Placental pericyte (primary cell): ENCODE results near the gene LAMB3. TPM values are rescaled to one million over a fixed set of nuclear protein-coding genes. Genes with fewer than 3 reads are reported as not detected.

Source experiments
- total RNA-seq: library from RNA; depleted of rRNA; stranded (reverse); fragments of >200 nt; gene quantifications from 2 replicates; pipeline ENCODE4 v1.2.3, GENCODE V29; 2012

Gene LAMB3
- total RNA-seq, result 4.6 and 28.9 TPM in 2 replicates

DNA sequence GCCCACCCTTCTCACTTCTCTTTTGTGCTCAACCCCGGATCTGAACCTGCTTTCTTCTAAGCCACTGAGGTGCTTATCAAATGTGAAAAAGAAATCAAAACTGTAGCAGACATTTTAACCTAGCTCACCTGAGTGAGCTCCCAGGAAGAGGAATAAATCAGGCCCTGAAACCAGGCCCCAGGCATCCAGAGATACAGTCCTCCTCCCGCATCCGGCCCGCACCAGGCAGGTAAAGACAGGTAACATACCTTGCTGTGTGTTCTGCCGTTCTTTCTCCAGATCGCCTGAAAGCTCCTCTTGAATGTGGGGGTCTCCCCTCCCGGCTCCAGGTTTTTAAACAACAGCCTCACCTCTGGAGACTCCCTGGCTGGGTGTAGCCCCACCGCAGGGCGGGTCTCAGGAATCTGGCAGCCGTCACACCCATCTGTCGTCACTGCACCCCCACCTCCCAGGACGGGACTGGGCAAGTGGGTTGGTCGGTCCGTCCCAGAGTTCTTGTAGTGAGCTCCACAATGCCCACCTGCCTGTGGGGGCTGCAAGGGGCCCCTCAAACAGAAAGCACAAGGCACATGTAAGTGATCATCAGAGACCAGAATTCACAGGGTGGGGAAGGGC is at the start of gene LAMB3:
Gene LAMB3 (minus strand): TSS at position 305 of the 615 bp plus-strand sequence. CDS start 1,481 bp downstream, outside the sequence.

DNA sequence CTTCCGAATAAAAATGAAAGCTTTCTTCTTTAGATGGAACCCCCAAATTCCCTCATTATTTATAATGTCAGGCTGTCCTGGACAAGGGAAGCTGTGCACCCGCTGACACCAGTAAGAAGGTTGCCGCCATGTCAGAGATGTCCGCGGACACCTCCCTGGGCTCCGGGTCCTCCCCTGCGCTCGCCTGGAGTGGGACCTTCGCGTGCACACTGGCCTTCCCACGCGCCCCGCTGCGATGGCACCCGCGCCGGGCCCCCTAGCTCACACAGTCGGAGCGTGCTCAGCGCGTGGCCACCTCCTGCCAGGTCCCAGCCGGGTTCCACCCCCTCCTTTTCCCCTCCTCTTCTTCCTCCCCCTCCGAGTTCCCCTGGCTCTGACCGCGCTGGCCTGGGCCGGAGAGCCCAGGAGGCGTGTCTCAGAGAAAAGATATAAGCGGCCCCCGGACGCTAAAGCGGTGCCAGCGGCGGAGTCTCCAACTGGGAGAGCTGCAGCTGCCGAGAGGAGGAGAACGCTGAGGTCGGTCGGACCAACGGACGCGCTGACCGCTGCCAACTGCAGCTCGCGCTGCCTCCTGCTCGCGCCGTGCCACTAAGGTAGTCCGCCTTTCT is 22.8 kb upstream of the LAMB3 start, which contains the start of gene G0S2:
Gene G0S2 (plus strand): TSS at position 456 of the 608 bp plus-strand sequence. CDS start 273 bp downstream, outside the sequence.

DNA sequence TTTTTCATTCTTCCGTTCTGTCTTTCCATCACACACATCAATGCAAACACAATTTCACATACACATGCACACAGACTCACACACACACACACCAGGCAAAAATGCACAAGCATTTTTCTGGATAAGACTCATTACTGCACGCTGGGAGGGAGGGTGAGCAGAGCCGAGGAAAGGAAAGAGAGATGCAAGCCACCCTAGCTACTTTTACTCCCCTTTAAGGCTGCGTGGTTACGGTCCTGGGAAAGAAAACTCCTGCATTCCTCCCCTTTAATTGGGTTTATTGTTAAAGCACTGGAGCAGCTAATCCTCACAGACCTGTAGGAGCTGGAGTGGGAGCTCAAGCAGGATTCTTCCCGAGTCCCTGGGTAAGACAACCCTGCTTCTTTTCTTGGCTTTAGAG is 68.8 kb downstream of the LAMB3 start, which contains the start of gene CAMK1G:
Gene CAMK1G (plus strand): TSS at position 307 of the 400 bp plus-strand sequence. CDS start 11,270 bp downstream, outside the sequence.

Other genes with a start within 250 kb of the LAMB3 start
- gene CAMK1G, start 68.7 kb downstream of the LAMB3 start, total RNA-seq, result 0.66 and 10.6 TPM in 2 replicates
- gene G0S2, start 23.0 kb upstream of the LAMB3 start, total RNA-seq, result 53.2 and 78.7 TPM in 2 replicates
- gene HSD11B1, start 52.4 kb upstream of the LAMB3 start, total RNA-seq, result 11.6 and 18.6 TPM in 2 replicates
- 0.14 TPM in 1 of 2 replicates, not detected in the other for gene TRAF3IP3, start 103.6 kb upstream of the LAMB3 start, total RNA-seq
- 1.8 and 4.4 TPM in 2 replicates for gene C1orf74, start 132.1 kb upstream of the LAMB3 start, total RNA-seq
- under 0.01 and 0.14 TPM in 2 replicates for gene IRF6, start 153.7 kb upstream of the LAMB3 start, total RNA-seq
- 11.4 and 20.6 TPM in 2 replicates for gene UTP25, start 175.5 kb upstream of the LAMB3 start, total RNA-seq